ENCODE data around the gene DUS1L.

DUS1L gene

DNA sequence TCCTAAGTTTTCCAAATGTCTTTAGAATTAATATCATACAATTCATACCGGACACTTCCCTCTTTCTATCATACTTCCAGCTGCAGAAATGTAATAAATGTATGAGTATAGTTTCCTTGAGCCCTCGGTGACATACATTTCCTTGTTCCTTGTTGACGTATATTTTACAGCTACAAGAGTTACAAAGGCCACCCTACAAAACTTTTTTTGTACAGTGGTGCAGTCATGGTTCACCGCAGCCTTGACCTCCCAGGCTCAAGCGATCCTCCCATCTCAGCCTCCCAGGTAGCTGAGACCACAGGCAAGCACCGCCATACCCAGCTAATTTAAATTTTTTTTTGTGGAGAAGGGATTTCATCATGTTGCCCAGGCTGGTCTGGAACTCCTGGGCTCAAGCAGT, 7.2 kb upstream of the DUS1L start:
- Histone ChIP-seq H3K9me3 (ENCODE audit: control insufficient read depth, insufficient read depth, low read length) (no peaks in the 10 kb centered on the region), H3K4me3 (ENCODE audit: low read length) (no peak overlapping the region), H3K36me3 (ENCODE audit: control insufficient read depth, low read length) (peaks cover 3% of the 10 kb centered on the region), H3K4me1 (ENCODE audit: control insufficient read depth, low read length) (peaks cover 17% of the 10 kb centered on the region), H3F3A (ENCODE audit: control insufficient read depth, insufficient read depth) (peaks cover 14% of the 10 kb centered on the region), H3K27me3 (ENCODE audit: control insufficient read depth, low read length) (peaks cover 3% of the 10 kb centered on the region; the same call in 1 of the 2 replicates), H3K27ac (ENCODE audit: low read depth, low read length) (no peak overlapping the region), H3K9me2 (replicated peaks; ENCODE audit: control insufficient read depth, low read length) (no peaks in the 10 kb centered on the region), H3K4me2 (ENCODE audit: low read length) (no peak overlapping the region), H3K79me2 (ENCODE audit: control insufficient read depth, low read length) (no peaks in the 10 kb centered on the region), H4K20me1 (ENCODE audit: control insufficient read depth, insufficient read depth, low read depth, low read length) (0 out of 2 replicates have a peak, but pooled peaks cover 3% of the 10 kb centered on the region)
- TF ChIP-seq EZH2phosphoT487 (IDR thresholded peaks at IDR 0.05; ENCODE audit: borderline replicate concordance, low read length) = no peak
- TF ChIP-seq, protein P1, sequence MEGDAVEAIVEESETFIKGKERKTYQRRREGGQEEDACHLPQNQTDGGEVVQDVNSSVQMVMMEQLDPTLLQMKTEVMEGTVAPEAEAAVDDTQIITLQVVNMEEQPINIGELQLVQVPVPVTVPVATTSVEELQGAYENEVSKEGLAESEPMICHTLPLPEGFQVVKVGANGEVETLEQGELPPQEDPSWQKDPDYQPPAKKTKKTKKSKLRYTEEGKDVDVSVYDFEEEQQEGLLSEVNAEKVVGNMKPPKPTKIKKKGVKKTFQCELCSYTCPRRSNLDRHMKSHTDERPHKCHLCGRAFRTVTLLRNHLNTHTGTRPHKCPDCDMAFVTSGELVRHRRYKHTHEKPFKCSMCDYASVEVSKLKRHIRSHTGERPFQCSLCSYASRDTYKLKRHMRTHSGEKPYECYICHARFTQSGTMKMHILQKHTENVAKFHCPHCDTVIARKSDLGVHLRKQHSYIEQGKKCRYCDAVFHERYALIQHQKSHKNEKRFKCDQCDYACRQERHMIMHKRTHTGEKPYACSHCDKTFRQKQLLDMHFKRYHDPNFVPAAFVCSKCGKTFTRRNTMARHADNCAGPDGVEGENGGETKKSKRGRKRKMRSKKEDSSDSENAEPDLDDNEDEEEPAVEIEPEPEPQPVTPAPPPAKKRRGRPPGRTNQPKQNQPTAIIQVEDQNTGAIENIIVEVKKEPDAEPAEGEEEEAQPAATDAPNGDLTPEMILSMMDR (IDR thresholded peaks at IDR 0.05; ENCODE audit: low read depth, low read length, poor library complexity, severe bottlenecking) = no peak

DNA sequence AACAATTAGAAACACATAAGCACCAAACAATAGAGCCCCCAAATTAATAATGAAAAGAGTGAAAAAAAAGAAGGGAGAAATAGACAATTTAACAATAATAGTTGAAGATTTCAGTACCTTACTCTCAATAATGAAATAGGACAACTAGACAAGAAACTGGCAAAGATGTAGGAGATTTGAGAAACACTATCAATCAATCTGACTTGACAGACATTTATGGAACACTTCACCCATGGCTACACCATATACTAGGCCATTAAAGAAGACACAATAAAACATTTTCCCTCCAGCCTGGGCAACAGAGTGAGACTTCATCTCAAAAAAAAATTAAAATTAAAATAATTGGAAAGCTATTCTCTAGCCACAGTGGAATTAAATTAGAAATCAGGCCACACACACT, 5.0 kb upstream of the DUS1L start:
- no peak overlapping the region for H3K27ac ChIP-seq (ENCODE audit: low read depth, low read length)

DNA sequence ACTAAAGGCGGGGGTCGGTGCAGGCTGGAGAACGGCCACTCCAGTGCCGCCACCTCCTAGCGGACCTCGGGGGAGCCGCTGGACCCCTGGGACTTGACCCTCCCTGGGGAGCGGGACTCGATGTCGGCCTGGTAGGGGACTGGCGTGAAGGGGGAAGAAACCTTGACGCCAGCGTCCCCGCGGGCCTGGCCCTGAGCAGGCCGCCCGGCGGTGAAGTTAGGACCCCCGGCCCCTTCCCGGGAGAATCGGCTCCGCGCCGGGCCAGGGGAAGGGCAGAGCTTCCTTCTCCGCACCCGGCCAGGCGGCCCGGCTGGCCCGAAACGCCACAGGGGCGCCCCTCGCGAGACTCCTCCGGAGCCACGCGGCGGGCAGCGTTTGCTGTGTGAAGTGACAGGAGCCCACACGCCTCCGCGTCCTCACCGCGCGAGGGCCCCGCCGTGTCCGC, 389 bp downstream of the DUS1L start:
- Histone ChIP-seq H3K9me3 (ENCODE audit: control insufficient read depth, insufficient read depth, low read length) (no peaks in the 10 kb centered on the region), H3K79me2 (ENCODE audit: control insufficient read depth, low read length) (peaks cover 36% of the 10 kb centered on the region), H3K9me2 (replicated peaks; ENCODE audit: control insufficient read depth, low read length) (no peaks in the 10 kb centered on the region), H4K20me1 (ENCODE audit: control insufficient read depth, insufficient read depth, low read depth, low read length) (peaks cover 6% of the 10 kb centered on the region; the same call in 1 of the 2 replicates), H3K4me1 (ENCODE audit: control insufficient read depth, low read length) (peaks cover 20% of the 10 kb centered on the region), H3K27ac (ENCODE audit: low read depth, low read length) (peak overlapping the region; percentile 13; the same call in 1 of the 2 replicates), H3K36me3 (ENCODE audit: control insufficient read depth, low read length) (peaks cover 48% of the 10 kb centered on the region), H3K4me2 (ENCODE audit: low read length) (peak overlapping the region; percentile 75), H3K4me3 (ENCODE audit: low read length) (peak overlapping the region; percentile 95), H3K27me3 (ENCODE audit: control insufficient read depth, low read length) (no peaks in the 10 kb centered on the region), H3F3A (ENCODE audit: control insufficient read depth, insufficient read depth) (no peaks in the 10 kb centered on the region)
- TF ChIP-seq, protein P1 (IDR thresholded peaks at IDR 0.05; ENCODE audit: low read depth, low read length, poor library complexity, severe bottlenecking) = no peak
- no peak for TF ChIP-seq EZH2phosphoT487 (IDR thresholded peaks at IDR 0.05; ENCODE audit: borderline replicate concordance, low read length)

More for the DNA sequence above, 5.0 kb upstream of the DUS1L start:
- no peak overlapping the region for H3K4me3 ChIP-seq (ENCODE audit: low read length)
- no peak for TF ChIP-seq EZH2phosphoT487 (IDR thresholded peaks at IDR 0.05; ENCODE audit: borderline replicate concordance, low read length)
- TF ChIP-seq, protein P1 (IDR thresholded peaks at IDR 0.05; ENCODE audit: low read depth, low read length, poor library complexity, severe bottlenecking) = no peak
- no peaks in the 10 kb centered on the region for H3K36me3 ChIP-seq (ENCODE audit: control insufficient read depth, low read length)
- peaks cover 8% of the 10 kb centered on the region for H3K79me2 ChIP-seq (ENCODE audit: control insufficient read depth, low read length)
- peaks cover 12% of the 10 kb centered on the region for H3K4me1 ChIP-seq (ENCODE audit: control insufficient read depth, low read length)
- H3F3A ChIP-seq (ENCODE audit: control insufficient read depth, insufficient read depth) = peaks cover 4% of the 10 kb centered on the region; the same call in 1 of the 2 replicates
- H4K20me1 ChIP-seq (ENCODE audit: control insufficient read depth, insufficient read depth, low read depth, low read length) = no peaks in the 10 kb centered on the region
- H3K27me3 ChIP-seq (ENCODE audit: control insufficient read depth, low read length) = peaks cover 3% of the 10 kb centered on the region; the same call in 1 of the 2 replicates
- no peak overlapping the region for H3K4me2 ChIP-seq (ENCODE audit: low read length)
- no peaks in the 10 kb centered on the region for H3K9me3 ChIP-seq (ENCODE audit: control insufficient read depth, insufficient read depth, low read length)
- H3K9me2 ChIP-seq (replicated peaks; ENCODE audit: control insufficient read depth, low read length) = no peaks in the 10 kb centered on the region

Measured in DOHH2 (cell line).